ENCODE data around the gene HSPBAP1.
"Not testable (repeated sequence)": the region's sequence is repeated elsewhere in the genome, so short reads cannot be mapped to it uniquely, and the experiment has no call there.

HSPBAP1 gene

DNA sequence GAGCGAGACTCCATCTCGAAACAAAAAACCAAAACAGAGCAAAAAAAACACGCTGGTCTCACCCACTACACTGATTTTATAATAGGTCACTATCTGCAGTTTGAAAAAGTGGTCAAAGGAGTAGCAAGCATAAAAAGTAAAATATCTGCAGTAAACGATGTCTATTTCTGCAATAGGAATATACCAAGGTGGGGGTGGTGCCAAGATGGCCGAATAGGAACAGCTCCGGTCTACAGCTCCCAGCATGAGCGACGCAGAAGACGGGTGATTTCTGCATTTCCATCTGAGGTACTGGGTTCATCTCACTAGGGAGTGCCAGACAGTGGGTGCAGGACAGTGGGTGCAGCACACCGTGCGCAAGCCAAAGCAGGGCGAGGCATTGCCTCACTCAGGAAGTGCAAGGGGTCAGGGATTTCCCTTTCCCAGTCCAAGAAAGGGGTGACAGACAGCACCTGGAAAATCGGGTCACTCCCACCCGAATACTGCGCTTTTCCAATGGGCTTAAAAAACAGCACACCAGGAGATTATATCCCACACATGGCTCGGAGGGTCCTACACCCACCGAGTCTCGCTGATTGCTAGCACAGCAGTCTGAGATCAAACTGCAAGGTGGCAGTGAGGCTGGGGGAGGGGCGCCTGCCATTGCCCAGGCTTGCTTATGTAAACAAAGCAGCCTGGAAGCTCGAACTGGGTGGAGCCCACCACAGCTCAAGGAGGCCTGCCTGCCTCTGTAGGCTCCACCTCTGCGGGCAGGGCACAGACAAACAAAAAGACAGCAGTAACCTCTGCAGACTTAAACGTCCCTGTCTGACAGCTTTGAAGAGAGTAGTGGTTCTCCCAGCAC is 60.7 kb downstream of the HSPBAP1 start:
- not testable (repeated sequence) for DNase-seq (ENCODE audit: low spot score)

DNA sequence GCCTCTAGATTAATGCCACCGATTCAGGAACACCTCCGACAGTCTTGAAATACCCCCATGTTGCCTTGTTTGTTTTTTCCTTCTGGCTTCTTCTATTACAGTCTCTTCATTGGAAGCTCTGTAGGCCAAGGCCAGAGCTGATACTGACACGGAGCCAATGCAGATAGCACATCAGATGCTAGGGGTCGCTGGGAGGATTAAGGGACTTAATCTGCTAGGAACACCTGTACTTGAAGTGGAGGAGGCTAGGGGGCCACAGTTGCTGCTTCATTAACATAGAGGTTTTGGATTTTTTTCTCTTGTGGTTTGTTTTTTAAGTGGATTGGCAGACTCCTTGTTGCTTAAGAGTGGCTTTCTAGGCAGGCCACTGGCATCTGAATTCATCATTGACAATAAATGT is 63.4 kb downstream of the HSPBAP1 start:
- no peak for DNase-seq (ENCODE audit: low spot score)

DNA sequence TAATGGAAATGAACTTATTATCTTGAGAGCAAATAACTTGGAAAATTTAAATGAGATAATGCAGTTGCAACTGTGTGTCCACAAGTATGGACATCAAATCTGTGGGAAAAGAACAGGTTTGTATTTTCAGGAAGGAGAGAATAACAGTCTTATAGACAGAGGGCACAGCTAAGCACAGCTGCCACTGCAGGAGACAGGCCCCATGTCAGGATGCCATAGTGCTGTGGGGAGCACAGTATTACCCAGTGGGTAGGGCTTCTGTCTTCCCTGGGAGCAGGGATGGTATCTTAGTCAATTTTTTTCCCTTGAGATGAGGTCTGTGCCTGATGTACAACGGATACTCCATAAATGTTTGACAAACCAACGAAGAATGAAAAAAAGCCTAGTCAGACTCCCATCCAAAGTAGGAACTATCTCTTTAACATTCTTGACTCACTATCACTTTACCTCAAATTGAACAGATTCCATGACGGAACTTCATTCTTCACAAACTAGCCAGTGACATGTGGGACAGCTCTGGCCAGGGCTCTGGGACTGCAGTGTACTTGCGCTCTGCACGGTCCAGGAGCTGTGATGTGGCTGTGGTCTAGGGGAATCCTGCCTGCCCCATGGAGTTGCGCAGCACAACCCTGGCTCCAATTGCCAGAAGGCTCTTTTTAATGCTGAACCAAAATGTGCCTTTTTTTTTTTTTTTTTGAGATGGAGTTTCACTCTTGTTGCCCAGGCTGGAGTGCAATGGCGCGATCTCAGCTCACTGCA is 64.7 kb downstream of the HSPBAP1 start:
- no peak for DNase-seq (ENCODE audit: low spot score)

DNA sequence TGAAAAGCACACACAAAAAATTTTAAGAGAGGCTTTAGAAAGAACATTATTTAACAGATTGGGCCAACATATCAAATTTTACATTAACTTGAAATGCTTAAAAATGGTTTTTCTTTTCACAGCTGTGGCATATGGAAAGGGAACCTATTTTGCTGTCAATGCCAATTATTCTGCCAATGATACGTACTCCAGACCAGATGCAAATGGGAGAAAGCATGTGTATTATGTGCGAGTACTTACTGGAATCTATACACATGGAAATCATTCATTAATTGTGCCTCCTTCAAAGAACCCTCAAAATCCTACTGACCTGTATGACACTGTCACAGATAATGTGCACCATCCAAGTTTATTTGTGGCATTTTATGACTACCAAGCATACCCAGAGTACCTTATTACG is 65.4 kb downstream of the HSPBAP1 start:
- no peak for DNase-seq (ENCODE audit: low spot score)

DNA sequence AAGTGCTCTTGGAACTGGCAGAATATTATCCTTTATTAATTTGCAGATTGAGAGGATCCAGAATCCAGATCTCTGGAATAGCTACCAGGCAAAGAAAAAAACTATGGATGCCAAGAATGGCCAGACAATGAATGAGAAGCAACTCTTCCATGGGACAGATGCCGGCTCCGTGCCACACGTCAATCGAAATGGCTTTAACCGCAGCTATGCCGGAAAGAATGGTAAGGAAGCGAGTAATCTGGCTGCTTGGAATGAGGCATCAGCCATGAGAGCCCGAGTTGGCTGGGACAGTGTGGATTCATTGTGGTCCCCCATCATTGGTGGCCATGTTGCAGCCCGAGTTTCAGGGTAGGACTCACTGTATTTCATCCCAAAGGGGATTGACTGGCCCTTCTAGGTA is 65.9 kb downstream of the HSPBAP1 start:
- DNase-seq (ENCODE audit: low spot score) = no peak

DNA sequence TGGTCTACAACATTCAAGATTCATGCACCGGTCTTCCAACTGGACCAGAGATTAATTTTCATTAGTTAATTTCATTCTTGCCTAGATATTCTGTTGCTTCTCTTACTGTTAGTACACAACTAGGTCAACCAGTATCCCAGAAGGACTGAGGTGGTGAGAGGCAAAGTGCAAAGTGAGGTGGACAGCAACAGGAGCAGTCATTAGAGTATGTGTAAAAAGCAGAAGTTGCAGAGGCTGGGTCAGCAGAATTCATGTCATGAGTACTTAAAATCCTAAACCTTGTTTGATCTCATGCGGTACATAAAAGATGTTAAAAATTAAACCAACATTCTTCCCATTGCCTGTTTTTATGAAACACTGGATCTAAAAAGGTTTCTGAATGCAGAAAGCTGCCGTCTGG is 66.3 kb downstream of the HSPBAP1 start:
- DNase-seq (ENCODE audit: low spot score) = no peak

DNA sequence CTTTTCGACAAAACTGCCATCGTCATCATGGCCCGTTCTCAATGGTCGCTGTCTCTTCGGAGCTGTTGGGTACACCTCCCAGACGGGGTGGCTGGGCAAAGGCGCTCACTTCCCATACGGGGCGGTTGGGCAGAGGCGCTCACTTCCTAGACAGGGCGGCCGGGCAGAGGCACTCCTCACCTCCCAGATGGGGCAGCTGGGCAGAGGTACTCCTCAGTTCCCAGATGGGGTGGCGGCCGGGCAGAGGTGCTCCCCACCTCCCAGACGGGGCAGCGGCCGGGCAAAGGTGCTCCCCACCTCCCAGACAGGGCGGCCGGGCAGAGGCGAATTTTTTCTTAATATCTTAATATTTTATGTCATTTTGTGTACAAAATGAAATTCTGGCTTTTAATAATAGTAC is 68.5 kb downstream of the HSPBAP1 start:
- DNase-seq (ENCODE audit: low spot score) = no peak

DNA sequence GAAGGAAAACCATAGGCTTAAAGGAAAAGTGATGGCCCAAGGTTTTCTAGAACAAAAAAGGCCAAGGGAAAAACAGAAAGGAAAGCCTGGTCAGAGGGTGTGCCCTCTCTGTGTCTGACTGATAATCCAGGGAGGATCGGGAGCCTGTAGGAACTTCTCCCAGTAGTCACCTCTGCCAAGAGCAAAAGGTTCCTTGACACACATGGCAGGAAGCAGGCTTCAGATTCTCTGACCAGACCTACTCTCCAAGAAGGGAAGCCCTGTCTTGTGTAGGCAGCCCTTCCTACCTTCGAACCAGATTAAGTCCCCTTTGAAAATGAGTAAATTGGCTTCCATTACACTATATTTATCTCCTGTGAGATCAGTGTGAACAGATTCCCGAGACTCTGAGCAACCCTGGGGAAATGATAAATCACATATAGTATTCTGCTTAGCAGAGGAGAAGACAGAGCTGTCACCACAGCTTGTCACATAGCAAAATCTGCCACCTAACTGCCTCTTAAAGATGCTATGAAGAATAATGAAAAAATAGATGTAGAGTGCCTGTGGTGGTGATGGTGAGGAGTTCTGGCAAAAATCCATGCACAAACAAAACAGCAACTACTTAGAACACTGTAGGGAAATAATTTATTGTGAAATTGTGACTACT is 74.2 kb downstream of the HSPBAP1 start:
- no peak for DNase-seq (ENCODE audit: low spot score)

DNA sequence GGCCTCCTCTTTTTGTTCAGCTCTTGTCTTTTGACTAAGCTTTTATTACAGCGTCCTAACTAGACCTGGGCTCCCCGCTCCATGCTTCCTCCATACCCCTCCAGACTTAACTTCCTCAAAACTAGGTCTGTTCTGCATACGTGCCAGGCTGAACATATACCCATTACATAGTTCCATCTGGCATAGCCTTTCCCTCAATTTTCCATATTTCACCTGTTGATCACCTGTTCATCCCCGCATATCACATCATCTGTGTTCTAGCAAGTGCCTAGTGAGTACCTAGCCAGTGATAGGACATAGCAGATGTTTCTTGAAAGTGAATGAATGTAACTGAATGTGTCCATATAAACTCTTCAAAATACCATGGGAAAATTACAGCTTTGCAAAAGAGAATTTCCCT is 77.0 kb downstream of the HSPBAP1 start:
- DNase-seq (ENCODE audit: low spot score) = no peak

DNA sequence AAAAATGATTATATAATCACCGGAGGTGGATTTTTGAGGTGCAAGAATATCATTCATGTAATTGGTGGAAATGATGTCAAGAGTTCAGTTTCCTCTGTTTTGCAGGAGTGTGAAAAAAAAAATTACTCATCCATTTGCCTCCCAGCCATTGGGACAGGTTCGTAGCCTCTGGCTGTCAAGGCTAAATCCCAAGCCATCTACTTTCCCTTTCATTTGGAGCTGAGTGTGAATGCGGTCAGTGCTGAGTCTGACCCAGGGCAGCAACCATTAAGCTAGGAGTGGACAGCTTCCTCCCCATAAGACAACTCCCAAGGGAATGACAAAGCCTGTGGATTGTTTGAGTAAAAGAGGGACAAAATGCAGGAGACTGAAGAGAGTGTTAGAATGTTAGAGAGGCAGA is 79.4 kb downstream of the HSPBAP1 start:
- DNase-seq (ENCODE audit: low spot score) = no peak

DNA sequence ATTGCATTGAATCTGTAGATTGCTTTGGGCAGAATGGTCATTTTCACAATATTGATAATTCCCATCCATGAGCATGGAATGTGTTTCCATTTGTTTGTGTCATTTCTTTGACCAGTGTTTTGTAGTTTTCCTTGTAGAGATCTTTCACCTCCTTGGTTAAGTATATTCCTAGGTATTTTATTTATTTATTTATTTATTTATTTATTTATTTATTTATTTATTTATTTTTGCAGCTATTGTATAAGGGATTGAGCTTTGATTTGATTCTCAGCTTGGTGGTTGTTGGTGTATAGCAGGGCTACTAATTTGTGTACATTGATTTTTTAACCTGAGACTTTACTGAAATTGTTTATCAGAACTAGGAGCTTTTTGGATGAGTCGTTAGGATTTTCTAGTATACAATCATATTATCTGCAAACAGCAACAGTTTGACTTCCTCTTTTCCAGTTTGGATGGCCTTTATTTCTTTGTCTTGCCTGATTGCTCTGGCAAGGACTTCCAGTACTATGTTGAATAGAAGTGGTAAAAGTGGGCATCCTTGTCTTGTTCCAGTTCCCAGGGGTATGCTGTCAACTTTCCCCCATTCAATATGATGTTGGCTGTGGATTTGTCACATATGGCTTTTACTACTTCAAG is 82.9 kb downstream of the HSPBAP1 start:
- not testable (repeated sequence) for DNase-seq (ENCODE audit: low spot score)

DNA sequence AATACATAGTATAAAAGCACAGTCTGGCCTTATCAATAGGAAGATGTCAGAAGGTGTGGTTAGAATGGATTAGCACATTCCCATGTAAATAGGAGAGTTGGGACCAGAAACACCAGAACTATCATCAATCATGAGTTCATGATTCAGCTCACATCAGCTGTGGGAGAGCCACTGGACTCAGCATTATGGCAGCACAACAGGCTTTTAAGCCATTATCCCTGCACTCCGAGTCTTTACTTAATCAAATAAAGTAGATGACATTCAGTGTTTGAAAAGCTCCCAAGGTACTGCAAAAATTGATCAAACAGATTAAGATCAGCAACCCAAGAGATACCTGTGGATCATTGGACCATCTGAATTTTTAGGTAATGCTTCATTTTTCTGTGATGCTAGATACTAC is 88.3 kb downstream of the HSPBAP1 start:
- no peak for DNase-seq (ENCODE audit: low spot score)

DNA sequence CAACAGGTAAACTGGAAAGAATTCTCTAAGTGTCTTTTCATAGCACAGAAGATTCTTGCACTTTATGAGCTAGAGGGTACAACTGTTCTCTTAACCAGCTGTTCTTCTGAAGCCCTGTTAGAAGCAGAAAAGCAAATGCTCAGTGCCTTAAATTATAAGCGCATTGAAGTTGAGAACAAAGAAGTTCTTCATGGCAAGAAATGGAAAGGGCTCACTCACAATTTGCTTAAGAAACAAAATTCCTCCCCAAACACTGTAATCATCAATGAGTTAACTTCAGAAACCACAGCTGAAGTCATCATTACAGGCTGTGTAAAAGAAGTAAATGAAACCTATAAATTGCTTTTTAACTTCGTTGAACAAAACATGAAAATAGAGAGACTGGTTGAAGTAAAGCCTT is 93.4 kb downstream of the HSPBAP1 start:
- no peak for DNase-seq (ENCODE audit: low spot score)

DNA sequence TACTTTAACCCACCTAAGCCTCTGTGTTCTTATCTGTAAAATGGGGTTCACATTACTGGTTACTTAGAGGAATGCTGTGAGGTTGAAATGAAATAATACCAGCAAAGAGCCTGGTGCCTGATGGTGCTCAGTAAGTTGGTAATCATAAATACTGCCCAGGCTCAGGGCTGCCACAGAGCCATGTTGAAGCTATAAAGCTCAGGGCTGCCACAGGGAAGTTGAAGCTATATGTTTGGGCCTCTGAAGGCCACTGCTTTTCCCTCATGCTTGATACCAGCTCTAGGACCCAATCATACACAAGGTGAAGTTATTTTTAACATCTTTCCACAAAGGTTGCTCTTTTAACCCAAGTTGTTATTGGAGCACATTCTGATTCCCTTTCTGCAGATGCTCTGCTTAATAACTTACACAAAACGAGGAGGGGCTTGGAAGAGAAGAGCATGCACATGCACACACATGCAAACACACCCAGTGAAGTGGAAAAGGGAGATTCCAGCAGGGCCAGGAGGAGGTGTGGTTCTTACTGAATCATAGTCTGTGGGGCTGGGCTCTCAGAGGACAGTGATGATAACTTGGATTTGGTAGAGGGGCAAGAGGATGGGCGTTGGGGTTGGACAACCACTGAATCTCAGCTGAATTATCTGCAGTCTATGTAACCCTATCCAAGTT is 95.5 kb downstream of the HSPBAP1 start:
- no peak for DNase-seq (ENCODE audit: low spot score)

DNA sequence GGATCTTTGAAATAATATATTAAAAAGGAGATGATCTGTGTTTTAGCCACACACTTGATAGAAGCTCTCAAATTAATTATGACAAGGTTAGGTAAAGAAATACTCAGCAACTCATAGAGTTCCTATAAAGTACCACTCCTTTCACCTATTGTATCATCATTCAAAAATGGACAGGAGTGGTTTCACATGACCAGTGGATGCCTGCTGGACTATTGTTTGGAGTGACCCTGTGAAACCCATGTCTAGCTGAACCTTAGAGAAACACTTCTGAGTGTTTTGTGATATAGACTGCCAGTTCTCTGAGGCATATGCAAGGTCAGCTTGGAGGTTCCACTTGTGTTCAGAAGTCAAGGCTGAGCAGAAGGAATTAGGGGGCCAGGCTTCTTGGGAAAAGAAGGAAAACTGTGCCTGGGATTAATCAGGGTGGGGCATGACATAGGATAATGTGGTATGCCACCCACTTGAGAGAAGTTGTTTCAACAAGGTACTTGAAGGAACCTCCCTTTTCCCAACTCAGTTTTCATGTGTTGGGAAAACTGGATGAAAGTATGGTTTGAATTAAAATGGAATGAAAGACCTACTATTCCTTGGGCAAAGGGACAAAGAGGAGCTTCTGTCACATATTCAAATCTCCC is 97.6 kb downstream of the HSPBAP1 start:
- no peak for DNase-seq (ENCODE audit: low spot score)

DNA sequence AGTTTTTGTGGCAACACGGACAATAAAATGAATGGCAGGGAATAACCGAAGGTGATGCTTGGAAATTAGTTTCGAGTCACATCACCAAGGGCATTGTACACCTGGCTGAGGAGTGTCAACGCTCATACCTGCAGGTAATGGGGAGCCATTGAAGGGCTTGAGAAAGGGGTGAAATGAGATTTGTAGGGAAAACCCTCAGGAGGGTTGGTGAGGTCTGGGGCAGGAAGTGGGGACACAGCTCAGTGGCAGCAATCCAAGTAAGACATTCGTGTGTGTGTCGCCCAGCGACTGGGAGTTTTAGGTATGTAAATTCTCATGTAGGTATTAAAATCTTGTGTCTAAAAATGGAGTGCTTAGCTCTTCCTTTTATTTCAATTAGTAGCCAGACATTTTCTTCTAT is 98.7 kb downstream of the HSPBAP1 start:
- DNase-seq (ENCODE audit: low spot score) = no peak

DNA sequence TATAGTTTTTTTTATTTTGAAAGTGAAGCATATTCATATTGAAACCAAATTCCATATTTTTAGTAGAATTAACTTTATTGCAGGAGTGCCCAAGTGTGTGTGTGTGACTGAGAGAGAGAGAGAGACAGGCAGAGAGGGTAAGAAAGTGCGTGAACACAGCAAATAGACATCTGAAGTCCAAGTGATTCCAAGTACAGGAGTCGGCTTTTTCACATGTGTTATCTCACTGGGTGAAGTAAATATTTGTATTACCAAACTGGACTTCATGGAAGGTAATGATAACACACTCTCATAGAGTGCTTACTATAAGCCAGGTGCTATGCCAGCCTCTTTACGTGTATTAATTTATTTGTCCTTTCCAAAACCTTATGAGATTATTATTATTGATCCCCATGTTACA is 101.0 kb downstream of the HSPBAP1 start:
- no peak for DNase-seq (ENCODE audit: low spot score)

DNA sequence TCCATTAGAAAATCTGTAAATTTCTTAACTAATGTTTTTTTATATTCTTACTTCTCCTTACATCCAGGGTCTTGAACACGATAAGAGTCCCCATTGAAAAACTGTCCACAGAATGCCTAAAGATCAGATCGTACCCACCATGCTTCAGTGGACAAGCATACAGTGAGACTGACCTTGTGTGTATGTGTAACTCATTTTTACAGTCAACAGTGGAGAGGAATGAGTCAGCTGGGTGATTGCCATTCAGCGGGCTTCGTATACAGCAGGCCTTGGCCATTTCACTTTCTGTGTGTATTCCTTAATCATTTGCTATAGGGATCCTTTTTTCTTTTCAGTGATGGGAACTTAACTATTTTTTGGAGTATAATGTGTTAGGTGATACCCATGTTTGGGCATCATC is 102.4 kb downstream of the HSPBAP1 start:
- no peak for DNase-seq (ENCODE audit: low spot score)

DNA sequence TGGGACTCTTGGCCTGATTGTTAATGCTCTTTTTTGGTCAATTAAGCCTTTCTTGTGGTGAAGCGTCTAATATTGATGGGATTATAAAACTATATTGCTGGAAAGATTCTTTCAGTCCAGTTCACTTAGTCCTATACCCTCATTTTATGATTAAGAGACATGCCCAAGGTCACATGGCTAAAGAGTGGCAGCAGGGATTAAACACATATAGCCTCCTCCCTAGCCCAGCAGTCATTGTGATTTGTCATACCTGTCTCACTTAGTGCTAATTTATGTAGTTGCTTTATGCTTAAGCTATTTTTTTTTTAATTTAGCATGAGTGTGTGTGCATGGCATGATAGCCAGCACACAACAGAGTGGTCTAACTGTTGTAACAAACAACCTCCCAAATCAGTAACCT is 103.5 kb downstream of the HSPBAP1 start:
- no peak for DNase-seq (ENCODE audit: low spot score)

Measured in cerebellar cortex (tissue), 1 donor.